NB4 (cell line): ENCODE data around the gene NUBP2.

Experiments used
- POLR2A ChIP-seq: IDR thresholded peaks from 2 replicates; pipeline ENCODE4 v1.6.1; 2011; ENCODE audit warnings: mild to moderate bottlenecking; ENCODE audit not compliant: insufficient read length; ENCODE audit errors: extremely low read depth
- TF ChIP-seq, protein P1 (sequence below): IDR thresholded peaks from 2 replicates; pipeline ENCODE4 v1.6.1; 2011; ENCODE audit warnings: low read depth, low read length
- TF ChIP-seq, protein P2 (sequence below): IDR thresholded peaks from one replicate; pipeline ENCODE4 v1.5.1; 2012; ENCODE audit warnings: low read depth, low read length

DNA sequence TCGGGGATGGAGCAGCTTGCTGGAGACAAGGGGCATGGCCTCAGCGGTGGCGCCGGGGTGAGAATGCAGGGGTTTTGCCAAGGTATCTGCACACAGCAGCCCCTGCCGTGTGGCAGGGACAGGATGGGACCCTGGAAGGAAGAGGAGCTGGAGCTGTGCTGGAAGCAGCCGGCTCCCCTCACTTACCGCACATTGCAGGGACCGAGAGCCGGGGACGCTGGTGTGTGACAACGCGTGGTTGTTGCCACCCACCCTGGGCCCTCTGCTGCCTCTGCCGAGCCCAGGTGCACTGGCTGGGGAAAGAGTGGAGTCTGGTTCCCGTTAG, 3.0 kb downstream of the NUBP2 start:
- TF ChIP-seq, protein P1, sequence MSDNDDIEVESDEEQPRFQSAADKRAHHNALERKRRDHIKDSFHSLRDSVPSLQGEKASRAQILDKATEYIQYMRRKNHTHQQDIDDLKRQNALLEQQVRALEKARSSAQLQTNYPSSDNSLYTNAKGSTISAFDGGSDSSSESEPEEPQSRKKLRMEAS, result no peak
- TF ChIP-seq POLR2A, result no peak
- TF ChIP-seq, protein P2, sequence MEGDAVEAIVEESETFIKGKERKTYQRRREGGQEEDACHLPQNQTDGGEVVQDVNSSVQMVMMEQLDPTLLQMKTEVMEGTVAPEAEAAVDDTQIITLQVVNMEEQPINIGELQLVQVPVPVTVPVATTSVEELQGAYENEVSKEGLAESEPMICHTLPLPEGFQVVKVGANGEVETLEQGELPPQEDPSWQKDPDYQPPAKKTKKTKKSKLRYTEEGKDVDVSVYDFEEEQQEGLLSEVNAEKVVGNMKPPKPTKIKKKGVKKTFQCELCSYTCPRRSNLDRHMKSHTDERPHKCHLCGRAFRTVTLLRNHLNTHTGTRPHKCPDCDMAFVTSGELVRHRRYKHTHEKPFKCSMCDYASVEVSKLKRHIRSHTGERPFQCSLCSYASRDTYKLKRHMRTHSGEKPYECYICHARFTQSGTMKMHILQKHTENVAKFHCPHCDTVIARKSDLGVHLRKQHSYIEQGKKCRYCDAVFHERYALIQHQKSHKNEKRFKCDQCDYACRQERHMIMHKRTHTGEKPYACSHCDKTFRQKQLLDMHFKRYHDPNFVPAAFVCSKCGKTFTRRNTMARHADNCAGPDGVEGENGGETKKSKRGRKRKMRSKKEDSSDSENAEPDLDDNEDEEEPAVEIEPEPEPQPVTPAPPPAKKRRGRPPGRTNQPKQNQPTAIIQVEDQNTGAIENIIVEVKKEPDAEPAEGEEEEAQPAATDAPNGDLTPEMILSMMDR, result no peak
